Measurements from ENCODE around the gene PAM.
"Not testable (repeated sequence)": the region's sequence is repeated elsewhere in the genome, so short reads cannot be mapped to it uniquely, and the experiment has no call there.

The PAM gene

DNA sequence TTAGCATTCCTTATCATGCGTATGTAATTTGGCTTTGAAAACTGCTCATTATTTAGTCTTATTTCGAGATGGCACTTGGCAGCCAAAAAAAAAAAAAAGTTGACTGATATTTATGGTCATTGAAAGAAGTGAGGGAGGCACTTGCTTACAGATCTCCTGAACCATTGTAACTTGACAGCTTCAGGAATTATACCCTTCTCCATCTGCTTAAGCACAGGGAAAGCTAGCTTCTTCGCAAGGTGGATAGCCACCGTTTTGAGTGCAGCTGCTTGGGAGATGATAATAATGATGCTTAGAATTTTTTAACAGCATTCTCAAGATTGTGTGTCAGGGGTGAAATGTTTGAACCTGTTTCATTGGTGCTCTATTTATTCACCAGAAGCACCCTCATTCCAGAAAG is 248.8 kb downstream of the PAM start:
- no peak for DNase-seq (ENCODE audit: low read depth)

DNA sequence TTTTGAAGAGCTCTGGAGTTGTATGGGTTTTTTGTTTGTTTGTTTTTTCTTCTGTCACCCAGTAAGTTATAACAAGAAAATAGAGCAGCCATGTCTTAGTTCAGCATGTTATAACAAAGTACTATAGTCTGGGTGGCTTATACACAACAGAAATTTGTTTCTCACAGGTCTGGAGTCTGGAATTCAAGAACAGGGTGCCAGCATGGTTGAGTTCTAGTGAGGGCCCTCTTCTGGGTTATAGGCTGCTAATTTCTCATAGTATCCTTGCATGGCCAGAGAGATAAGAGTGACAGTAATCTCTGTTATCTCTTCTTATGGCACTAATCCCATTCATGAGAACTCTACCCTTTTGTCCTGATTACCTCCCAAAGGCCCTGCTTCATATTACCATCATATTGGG is 250.2 kb downstream of the PAM start:
- no peak for DNase-seq (ENCODE audit: low read depth)

DNA sequence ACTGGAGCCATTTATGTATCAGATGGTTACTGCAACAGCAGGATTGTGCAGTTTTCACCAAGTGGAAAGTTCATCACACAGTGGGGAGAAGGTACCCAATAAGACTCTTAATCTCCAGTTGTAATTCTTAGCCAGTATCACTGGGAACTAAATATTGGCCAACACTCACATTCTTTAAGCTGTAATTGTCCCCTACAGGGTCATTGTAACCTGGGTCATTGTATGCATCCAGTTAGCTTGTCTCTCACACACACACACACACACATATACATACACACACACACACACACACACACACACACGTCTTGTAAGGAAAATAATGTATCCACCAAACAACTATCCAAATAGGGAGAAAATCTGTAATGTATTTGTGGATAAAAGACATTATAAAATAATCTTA is 251.8 kb downstream of the PAM start:
- no peak for DNase-seq (ENCODE audit: low read depth)

DNA sequence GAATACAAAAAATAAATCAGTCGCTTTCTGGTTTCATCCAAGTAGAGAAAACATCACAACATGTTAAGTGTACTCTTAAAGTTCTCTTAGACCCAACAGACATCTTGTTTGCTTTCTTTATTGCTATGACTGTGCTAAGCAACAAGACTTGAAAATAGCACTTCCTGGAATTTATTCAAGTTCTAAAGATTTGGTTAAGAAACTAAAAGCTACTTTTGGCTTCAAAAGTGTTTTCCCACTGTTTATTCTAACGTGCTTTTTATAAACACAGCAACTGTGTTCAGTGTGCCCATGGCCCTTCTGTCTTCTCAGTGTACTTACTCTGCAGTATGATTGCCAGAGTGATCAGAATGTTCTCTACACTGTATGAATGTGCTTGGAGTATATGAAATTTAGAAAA is 255.1 kb downstream of the PAM start:
- no peak for DNase-seq (ENCODE audit: low read depth)

- DNase-seq (ENCODE audit: low read depth) = no peak
Measured at GRCh38 chr5:103013933-103014552, 258.9 kb downstream of the PAM start.

GRCh38 chr5:103014983-103015382 is 259.9 kb downstream of the PAM start:
- no peak for DNase-seq (ENCODE audit: low read depth)

DNA sequence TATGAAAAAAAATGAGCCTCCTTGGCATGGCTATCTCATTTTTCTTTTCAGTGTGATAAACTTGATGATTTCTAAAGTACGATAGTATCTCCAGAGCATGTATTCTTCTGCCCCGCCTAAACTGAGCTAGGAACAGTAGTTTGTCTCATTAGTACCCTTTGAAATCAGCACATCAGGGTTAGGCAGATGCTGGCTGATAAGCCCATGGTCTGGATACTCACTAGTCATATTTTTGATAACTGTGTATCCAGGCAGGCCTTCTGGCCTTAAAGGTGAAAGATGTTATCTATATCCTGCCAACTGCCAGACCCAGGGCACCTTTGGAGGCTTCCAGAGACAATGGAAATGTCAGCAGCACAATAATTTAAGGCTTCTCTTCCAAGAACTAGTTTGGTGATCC is 261.1 kb downstream of the PAM start:
- DNase-seq (ENCODE audit: low read depth) = no peak

GRCh38 chr5:103019804-103020203 is 264.7 kb downstream of the PAM start:
- DNase-seq (ENCODE audit: low read depth) = no peak

GRCh38 chr5:103021314-103021713 is 266.2 kb downstream of the PAM start:
- no peak for DNase-seq (ENCODE audit: low read depth)

DNA sequence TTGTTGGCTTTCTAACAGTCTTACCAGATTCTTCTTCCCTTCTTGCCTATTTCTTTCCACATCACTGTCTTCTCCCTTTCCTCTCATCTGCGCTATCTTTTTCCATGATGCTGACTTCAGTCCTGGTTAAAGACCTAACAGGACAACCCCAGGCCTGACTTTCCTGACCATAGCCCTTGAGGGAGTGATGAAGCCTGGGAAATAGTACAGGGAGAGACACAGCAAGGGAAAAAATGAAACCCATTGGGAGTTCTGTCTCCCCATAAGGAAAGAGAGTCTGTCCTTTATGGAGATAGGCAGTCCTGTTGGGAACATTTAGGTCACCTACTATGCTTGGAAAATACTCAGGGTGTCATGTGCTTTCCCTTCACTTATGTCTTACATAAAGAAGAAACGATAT is 272.2 kb downstream of the PAM start:
- DNase-seq (ENCODE audit: low read depth) = no peak

DNA sequence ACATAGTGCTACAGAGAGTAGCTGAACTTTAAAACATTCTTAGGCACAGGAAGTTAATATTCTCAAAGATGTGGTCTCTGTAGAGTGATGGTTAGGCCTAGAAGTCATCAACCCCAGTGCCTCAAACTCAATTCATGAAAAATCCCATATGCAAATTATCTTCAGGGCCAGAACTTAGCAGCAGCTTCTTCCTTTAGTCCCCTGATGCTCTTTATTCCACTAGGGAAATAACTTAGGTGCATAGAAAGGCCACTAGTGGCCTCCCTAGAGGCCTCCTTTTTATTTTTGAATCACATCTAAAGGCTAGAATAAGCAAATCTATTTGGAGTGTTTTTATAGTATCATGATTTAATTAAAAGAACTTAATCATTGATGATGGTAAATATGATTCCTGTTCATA is 276.5 kb downstream of the PAM start:
- no peak for DNase-seq (ENCODE audit: low read depth)

- DNase-seq (ENCODE audit: low read depth) = no peak
Measured at GRCh38 chr5:103033696-103034095, 278.6 kb downstream of the PAM start.

- DNase-seq (ENCODE audit: low read depth) = no peak
Measured at GRCh38 chr5:103034662-103035392, 279.7 kb downstream of the PAM start.

DNA sequence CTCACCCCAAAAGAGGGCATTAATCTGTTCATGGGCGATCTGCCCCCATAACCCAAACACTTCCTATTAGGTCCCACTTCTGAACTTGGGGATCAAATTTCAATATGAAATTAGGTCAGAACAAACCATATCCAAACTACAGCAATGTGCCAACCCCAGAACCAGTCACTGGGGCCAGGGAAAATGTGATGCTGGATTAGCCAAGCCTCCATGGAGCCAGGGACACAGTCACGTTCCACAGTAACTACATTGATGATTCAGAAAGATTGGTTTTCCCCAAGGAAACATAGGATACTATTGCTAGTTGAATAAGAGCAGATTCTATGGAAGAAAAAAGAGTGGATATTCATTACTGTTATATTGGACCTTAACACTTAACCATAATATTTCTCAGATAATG is 280.6 kb downstream of the PAM start:
- DNase-seq (ENCODE audit: low read depth) = peak; percentile 68

DNA sequence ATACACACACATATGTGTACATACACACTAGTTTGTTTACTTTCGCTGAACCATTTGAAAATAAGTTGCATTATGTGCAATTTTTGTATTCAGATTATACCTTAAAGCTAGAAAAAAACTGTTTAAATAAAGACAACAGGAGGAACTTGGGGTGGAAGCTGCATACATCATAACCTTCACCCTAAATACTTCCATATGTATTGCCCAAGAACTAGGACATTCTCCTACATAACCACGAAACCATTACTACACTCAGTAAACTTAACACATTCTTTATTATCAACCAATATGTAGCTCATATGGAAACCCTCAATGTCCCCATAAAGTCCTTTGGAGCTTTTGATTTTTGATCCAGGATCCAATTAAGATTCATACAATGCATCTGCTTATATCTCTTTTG is 281.5 kb downstream of the PAM start:
- DNase-seq (ENCODE audit: low read depth) = no peak

DNA sequence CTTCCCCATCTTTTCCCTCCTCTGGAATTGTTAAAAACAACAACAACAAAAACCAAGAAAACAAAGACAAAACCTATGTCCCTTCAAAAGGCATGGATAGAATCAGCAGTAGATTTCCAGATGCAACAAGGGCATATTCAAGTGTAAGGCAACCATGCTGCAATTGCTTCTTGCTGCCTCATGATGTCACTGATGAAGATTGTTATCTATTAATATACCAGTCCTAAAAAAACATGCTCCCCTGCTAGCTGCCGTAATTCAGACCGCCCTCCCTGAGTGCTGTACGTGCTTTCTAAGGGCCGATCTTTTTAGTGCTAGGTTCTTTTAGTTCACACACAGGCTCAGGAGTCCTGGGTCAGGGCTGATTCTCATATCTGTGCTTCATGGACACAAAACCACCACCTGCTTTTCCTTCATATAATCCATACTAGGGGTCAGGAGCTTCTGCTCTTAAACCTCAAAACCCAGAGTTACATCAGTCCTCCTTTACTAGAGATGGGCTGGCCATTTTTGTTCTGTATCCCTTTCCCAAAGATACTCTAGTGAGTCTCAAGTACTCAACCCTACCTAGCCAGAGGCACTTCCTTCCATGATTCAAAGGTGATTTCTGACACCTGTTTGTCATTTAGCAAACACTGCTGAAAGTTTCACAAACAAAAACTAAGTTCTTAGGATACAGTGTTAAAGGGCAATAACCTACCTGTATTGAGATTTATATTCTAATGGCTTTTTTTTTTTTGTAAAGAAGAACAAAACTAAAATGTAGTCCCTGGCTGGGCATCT is 282.8 kb downstream of the PAM start:
- no peak for DNase-seq (ENCODE audit: low read depth)

DNA sequence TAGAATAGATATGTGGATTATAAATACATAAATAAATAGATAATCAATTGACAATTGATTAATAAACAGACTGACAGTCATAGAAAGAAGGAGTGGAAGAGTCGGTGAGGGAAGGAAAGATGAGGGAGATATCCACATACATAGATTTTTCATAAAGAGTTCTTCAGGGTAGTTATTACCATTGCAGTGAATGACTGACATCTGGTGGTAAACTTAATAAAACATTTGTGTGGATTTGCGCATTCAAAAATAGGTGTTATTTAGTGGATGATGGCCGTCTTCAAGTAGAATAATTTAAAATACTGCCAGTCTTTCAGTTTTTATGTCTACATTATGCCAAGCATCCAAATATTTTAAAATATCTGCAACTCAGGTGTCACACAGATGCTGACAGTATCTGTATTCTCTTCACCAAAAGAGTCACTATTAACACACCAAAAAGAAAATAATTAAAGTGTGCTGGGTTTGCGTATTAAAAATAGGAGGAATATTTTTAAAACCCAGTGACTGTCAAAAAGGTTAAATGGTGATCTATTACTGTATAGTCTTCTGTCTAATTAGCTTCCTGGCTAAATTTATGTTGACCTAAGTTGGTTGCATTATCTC is 286.1 kb downstream of the PAM start:
- DNase-seq (ENCODE audit: low read depth) = peak; percentile 35

DNA sequence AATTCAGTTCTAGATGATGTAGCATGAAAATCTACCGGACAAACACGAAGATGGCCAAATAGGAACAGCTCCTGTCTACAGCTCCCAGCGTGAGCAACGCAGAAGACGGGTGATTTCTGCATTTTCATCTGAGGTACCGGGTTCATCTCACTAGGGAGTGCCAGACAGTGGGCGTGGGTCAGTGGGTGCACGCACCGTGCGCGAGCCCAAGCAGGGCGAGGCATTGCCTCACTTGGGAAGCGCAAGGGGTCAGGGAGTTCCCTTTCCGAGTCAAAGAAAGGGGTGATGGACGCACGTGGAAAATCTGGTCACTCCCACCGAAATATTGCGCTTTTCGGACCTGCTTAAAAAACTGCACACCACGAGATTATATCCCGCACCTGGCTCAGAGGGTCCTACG is 291.6 kb downstream of the PAM start:
- DNase-seq (ENCODE audit: low read depth) = not testable (repeated sequence)

DNA sequence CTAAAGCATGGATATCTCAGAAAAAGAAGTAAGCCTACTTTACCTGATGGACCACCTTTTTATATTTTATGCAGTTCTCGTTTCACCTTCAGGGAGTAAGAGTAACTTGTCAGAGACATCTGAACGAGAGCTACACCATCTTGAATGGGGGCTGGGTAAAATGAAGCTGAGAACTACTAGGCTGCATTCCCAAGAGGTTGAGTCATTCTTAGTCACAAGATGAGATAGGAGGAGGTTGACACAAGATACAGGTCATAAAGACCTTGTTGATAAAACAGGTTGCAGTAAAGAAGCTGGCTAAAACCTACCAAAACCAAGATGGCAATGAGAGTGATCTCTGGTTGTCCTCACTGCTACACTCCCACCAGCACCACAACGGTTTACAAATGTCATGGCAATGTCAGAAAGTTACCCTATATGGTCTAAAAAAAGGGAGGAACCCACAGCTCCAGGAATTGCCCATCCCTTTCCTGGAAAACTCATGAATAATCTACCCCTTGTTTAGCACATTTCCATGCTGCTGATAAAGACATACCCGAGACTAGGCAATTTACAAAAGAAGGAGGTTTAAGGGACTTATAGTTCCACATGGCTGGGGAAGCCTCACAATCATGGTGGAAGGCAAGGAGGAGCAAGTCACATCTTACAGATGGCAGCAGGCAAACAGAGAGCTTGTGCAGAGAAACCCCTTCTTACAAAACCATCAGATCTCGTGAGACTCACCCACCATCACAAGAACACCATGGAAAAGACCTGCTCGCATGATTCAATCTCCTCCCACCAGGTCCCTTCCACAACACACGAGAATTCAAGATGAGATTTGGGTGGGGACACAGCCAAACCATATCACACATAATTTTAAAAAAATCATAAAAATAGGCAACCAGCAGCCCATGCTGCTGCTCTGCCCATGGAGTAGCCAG is 302.4 kb downstream of the PAM start:
- DNase-seq (ENCODE audit: low read depth) = no peak

DNA sequence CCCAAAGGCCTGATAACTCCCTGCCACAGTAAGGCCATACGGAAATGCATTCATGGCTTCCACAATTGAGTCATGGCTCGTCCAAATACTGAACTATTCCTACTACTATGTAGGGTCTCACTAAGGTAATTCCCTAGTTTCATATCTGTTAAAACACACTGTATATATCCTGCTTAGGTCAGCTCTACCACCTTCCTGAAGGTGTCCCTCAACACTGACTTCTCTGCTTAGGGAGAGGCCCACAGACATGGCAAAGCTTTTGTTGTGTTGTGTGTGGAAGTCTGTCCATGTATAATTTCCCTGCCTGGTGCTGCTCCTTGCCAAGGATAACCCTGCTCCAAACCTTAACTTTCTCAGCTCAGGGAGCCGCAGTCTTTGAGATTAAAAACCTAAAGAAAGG is 304.4 kb downstream of the PAM start:
- no peak for DNase-seq (ENCODE audit: low read depth)

DNA sequence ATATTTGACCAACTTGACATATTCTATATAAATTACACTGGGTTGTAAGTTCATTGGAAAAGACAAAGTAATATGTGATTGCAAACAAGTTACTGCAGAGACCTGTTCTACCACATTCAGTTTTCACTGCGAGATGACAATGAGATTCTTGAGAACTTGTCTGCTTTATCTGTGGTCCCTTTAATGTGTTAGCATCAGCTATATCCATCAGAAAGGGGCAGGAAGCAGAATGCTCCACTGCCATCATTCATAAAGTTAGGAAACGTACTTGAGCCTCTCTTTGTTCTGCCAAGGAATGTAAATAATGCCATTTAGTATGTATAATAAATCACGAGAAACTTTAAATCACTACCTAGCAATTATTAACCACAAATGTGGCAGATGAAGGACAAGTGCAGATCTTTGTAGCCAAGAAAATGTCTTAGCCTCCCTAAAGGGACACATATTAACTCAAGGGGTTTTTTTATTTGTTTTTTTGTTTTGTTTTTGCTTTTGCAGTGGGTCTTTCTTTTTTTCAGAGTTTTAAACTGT is 305.4 kb downstream of the PAM start:
- no peak for DNase-seq (ENCODE audit: low read depth)

GRCh38 chr5:103066326-103066725 is 311.2 kb downstream of the PAM start:
- DNase-seq (ENCODE audit: low read depth) = no peak
